Uterus (tissue), 2 donors: ENCODE data around the gene IGFLR1.

ENCODE experiments used
- CTCF ChIP-seq, 4 experiments: fragments of 200-600 bp in 2 of 4; fragments of 450-650 bp in 2 of 4; sonication (generic) in 2 of 4; IDR thresholded peaks; one replicate each; pipeline ENCODE4 v1.5.1; 2016 to 2019; ENCODE audit warnings: antibody characterized with exemption in 4 of 4, mild to moderate bottlenecking in 2 of 4, moderate library complexity in 1 of 4
- POLR2A ChIP-seq, 2 donors: fragments of 450-650 bp; IDR thresholded peaks; one replicate each; pipeline ENCODE4 v1.6.1; 2016; ENCODE audit warnings: antibody characterized with exemption in 2 of 2, mild to moderate bottlenecking in 1 of 2, moderate library complexity in 1 of 2

GRCh38 chr19:35787227-35787799 is 45.1 kb upstream of the IGFLR1 start:
- TF ChIP-seq POLR2A (IDR thresholded peaks at IDR 0.05) (no peak), CTCF (IDR thresholded peaks at IDR 0.05) (no peak)
